PC-9 (cell line): Measurements from ENCODE around the gene MAP3K5. TPM values are rescaled to one million over a fixed set of nuclear protein-coding genes. Genes with fewer than 3 reads are reported as not detected.

Source experiments
- BruUV-seq: library from RNA; stranded (reverse); fragments of 400-500 nt; replicated peaks from 2 replicates; lab custom pipeline; 2021; lab: Mats Ljungman, UMichigan
- CTCF ChIA-PET: fragments of 300-600 bp; sonication (Branson Sonifier 250); formaldehyde crosslinking; loops from one replicate; lab custom pipeline; 2022; ENCODE audit warnings: antibody characterized with exemption; lab: Charles Lee
- POLR2A ChIA-PET: fragments of 300-600 bp; sonication (Branson Sonifier 250); formaldehyde crosslinking; loops from one replicate; lab custom pipeline; 2022; ENCODE audit warnings: antibody characterized with exemption; ENCODE audit not compliant: unreplicated experiment; lab: Charles Lee
- DNase-seq, 2 experiments: peaks; one replicate each; pipeline versions ENCODE4 v3.0.0 to v3.0.0-alpha.2; 2015 to 2022; ENCODE audit warnings: mixed read lengths in 1 of 2
- H2AFZ ChIP-seq: fragments of 200-600 bp; sonication (generic); 2 replicates; pipeline ENCODE4 v1.8.1; 2017; ENCODE audit warnings: antibody characterized with exemption
- H3F3A ChIP-seq: fragments of 200-600 bp; sonication (generic); 2 replicates; pipeline ENCODE4 v1.8.1; 2017; ENCODE audit warnings: antibody characterized with exemption, mild to moderate bottlenecking, low read depth; ENCODE audit not compliant: insufficient read depth
- H3K27ac ChIP-seq: fragments of 200-600 bp; sonication (generic); 2 replicates; pipeline ENCODE4 v1.6.1; 2016; ENCODE audit warnings: mixed run types
- H3K27me3 ChIP-seq: fragments of 200-600 bp; sonication (generic); 2 replicates; pipeline ENCODE4 v1.6.1; 2016; ENCODE audit warnings: low read depth, mixed run types; ENCODE audit not compliant: insufficient read depth
- H3K36me3 ChIP-seq: fragments of 200-600 bp; sonication (generic); 2 replicates; pipeline ENCODE4 v1.6.1; 2016; ENCODE audit warnings: low read depth, mixed run types
- H3K4me1 ChIP-seq: fragments of 200-600 bp; sonication (generic); replicated peaks from 2 replicates; pipeline ENCODE4 v1.6.1; 2016; ENCODE audit warnings: mixed run types; ENCODE audit not compliant: insufficient read depth
- H3K4me2 ChIP-seq: fragments of 200-600 bp; sonication (generic); 2 replicates; pipeline ENCODE4 v1.6.1; 2017; ENCODE audit warnings: mixed run types
- H3K4me3 ChIP-seq: fragments of 200-600 bp; sonication (generic); 2 replicates; pipeline ENCODE4 v1.6.1; 2016; ENCODE audit warnings: mixed run types
- H3K79me2 ChIP-seq: fragments of 200-600 bp; sonication (generic); 2 replicates; pipeline ENCODE4 v1.6.1; 2017; ENCODE audit warnings: low read depth, mixed run types
- H3K9me2 ChIP-seq: fragments of 200-600 bp; sonication (generic); 2 replicates; pipeline ENCODE4 v1.8.1; 2017; ENCODE audit warnings: mild to moderate bottlenecking; ENCODE audit not compliant: insufficient read depth
- H3K9me3 ChIP-seq: fragments of 200-600 bp; sonication (generic); 2 replicates; pipeline ENCODE4 v1.8.1; 2016; ENCODE audit warnings: low read depth; ENCODE audit not compliant: insufficient read depth
- H4K20me1 ChIP-seq: fragments of 200-600 bp; sonication (generic); 2 replicates; pipeline ENCODE4 v1.8.1; 2017; ENCODE audit not compliant: insufficient read depth
- EZH2 ChIP-seq: fragments of 200-600 bp; sonication (generic); IDR thresholded peaks from 2 replicates; pipeline ENCODE4 v1.8.0; 2017; ENCODE audit warnings: antibody characterized with exemption, low read depth
- intact Hi-C: fragments of 100-400 bp; cut with micrococcal nuclease; formaldehyde crosslinking; loops from one replicate; pipeline ENCODE4 v1.10.0; 2022; ENCODE audit not compliant: unreplicated experiment
- total RNA-seq: library from RNA; stranded (reverse); gene quantifications from 2 replicates; pipeline ENCODE4 v1.2.3, GENCODE V29; 2021
- TF ChIP-seq, protein P1 (sequence below): fragments of 200-600 bp; sonication (generic); conservative IDR thresholded peaks from 2 replicates; pipeline ENCODE4 v1.6.1; 2017; ENCODE audit warnings: mixed run types, antibody characterized with exemption, mild to moderate bottlenecking, moderate library complexity

The MAP3K5 gene
- total RNA-seq, 1 experiment from 2014 or later: 10.9 TPM

DNA sequence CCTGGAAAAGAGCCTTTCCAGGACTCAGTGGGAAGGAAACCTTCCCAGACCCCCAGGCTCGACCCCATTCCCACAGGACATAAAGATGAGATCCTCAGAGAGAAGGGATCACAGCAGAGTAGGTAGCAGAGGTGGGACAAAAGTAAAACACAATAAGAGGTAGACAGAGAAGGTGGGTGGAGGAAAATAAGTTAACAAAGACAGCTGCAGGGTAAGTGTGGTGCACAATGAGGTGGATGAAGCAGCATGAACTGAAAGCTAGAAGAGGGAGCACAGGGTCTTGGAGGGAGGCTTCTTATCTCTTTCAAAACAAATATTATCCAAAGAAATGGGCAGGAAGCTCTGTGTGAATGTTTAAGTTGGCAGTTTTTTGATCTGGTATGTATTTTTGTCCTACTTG lies 228.1 kb downstream of the MAP3K5 start:
- no peak overlapping the region for H2AFZ ChIP-seq
- DNase-seq: no peak
- intact Hi-C loops: no loop called here
- H3K9me3 ChIP-seq: no peaks in the 10 kb centered on the region
- H3K4me1 ChIP-seq: peaks cover 27% of the 10 kb centered on the region
- H3K9me2 ChIP-seq: no peaks in the 10 kb centered on the region
- H3K79me2 ChIP-seq: no peaks in the 10 kb centered on the region
- no peak overlapping the region for H3K27ac ChIP-seq
- H3K27me3 ChIP-seq: no peaks in the 10 kb centered on the region
- H4K20me1 ChIP-seq: no peaks in the 10 kb centered on the region
- BruUV-seq: no TSS peak
- CTCF ChIA-PET: no interaction called here
- no peak overlapping the region for H3K4me2 ChIP-seq
- no peak for TF ChIP-seq EZH2
- TF ChIP-seq, protein P1, sequence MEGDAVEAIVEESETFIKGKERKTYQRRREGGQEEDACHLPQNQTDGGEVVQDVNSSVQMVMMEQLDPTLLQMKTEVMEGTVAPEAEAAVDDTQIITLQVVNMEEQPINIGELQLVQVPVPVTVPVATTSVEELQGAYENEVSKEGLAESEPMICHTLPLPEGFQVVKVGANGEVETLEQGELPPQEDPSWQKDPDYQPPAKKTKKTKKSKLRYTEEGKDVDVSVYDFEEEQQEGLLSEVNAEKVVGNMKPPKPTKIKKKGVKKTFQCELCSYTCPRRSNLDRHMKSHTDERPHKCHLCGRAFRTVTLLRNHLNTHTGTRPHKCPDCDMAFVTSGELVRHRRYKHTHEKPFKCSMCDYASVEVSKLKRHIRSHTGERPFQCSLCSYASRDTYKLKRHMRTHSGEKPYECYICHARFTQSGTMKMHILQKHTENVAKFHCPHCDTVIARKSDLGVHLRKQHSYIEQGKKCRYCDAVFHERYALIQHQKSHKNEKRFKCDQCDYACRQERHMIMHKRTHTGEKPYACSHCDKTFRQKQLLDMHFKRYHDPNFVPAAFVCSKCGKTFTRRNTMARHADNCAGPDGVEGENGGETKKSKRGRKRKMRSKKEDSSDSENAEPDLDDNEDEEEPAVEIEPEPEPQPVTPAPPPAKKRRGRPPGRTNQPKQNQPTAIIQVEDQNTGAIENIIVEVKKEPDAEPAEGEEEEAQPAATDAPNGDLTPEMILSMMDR: no peak
- peaks cover 22% of the 10 kb centered on the region for H3K36me3 ChIP-seq
- H3K4me3 ChIP-seq: no peak overlapping the region
- peaks cover 22% of the 10 kb centered on the region for H3F3A ChIP-seq
- POLR2A ChIA-PET: no interaction called here

DNA sequence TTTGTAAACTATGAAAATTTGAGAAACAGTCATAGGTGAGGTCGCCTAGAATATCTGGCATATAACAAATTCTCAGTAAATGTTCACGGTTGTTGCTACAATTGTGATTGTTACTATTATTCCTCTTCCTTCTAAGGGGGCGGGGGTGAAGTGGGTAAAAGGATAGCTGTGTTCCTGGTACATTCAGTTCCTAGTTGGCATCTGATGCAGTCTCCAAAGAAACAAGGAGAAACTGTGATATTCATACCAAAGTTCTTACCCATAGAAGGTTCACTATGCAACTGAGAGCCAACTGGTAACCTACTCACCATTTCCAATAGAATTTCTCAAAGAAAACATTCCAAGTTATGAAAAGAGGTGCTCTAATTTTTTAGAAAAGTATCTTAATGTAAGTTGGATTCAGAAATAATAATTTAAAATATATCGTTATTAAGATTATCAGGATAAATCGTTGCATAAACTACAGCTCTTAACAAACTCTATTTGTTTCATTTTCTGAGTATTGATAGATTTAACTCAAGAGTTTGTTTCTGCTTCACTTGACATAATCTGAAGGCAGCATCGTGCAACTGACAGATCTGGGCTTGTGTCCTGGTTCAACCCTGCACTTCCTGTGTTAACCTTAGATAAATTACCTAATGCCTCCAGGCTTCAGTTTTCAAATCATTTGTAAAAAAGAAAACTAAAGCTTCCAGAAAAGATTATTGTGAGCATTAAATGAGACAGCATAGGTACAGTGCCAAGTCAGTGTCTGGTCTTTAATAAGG lies 228.7 kb downstream of the MAP3K5 start:
- H3K9me3 ChIP-seq: no peaks in the 10 kb centered on the region
- no peak overlapping the region for H3K4me2 ChIP-seq
- H3K27me3 ChIP-seq: no peaks in the 10 kb centered on the region
- H3K79me2 ChIP-seq: no peaks in the 10 kb centered on the region
- no peaks in the 10 kb centered on the region for H3K9me2 ChIP-seq
- H4K20me1 ChIP-seq: no peaks in the 10 kb centered on the region
- no peak overlapping the region for H3K4me3 ChIP-seq
- TF ChIP-seq, protein P1: no peak
- no peak for TF ChIP-seq EZH2
- CTCF ChIA-PET: no interaction called here
- H3K4me1 ChIP-seq: peaks cover 27% of the 10 kb centered on the region
- POLR2A ChIA-PET: interaction anchor here (0.6 kb wide), 2 partner anchors 71 to 234 kb away, joined by 5 to 15 read pairs; no protein-coding TSS in a partner anchor
- no peak for DNase-seq
- H3K36me3 ChIP-seq: peaks cover 22% of the 10 kb centered on the region
- intact Hi-C loops: no loop called here
- H2AFZ ChIP-seq: no peak overlapping the region
- H3F3A ChIP-seq: peaks cover 22% of the 10 kb centered on the region
- H3K27ac ChIP-seq: no peak overlapping the region
- BruUV-seq: no TSS peak

DNA sequence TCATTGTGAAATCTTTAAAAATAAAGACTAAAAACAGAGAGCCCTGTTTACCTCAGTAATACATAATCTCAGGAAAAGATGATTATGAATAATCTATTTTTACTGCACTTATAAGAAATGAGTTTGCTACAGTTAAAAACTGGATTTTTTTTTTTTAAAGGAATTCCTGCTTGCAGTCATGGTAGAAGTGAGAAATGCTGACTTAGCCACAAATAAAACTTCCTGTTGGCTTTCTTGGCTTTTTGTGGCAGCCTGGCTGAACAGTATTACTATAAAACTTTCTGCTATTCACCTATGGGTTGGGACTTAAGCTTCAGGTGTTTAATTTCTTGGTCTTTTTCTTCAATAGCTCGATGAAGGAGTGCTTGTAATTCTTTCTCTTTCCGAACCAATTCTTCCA lies 230.1 kb downstream of the MAP3K5 start:
- BruUV-seq: no TSS peak
- Histone ChIP-seq H3K79me2 (no peaks in the 10 kb centered on the region), H3K27ac (no peak overlapping the region), H3K4me1 (peaks cover 20% of the 10 kb centered on the region), H3K9me2 (no peaks in the 10 kb centered on the region), H3K27me3 (no peaks in the 10 kb centered on the region), H4K20me1 (no peaks in the 10 kb centered on the region), H3K4me3 (no peak overlapping the region), H3K9me3 (no peaks in the 10 kb centered on the region), H3K4me2 (no peak overlapping the region), H3K36me3 (peaks cover 20% of the 10 kb centered on the region; the same call in 1 of the 2 replicates), H2AFZ (no peak overlapping the region), H3F3A (peaks cover 13% of the 10 kb centered on the region; the same call in 1 of the 2 replicates)
- ChIA-PET POLR2A (no interaction called here), CTCF (no interaction called here)
- TF ChIP-seq, protein P1: no peak
- TF ChIP-seq EZH2: no peak
- intact Hi-C loops: no loop called here
- no peak for DNase-seq
